Measurements from ENCODE around the gene GEMIN5.

GEMIN5 gene

GRCh38 chr5:154844809-154845208, 93.2 kb downstream of the GEMIN5 start:
- DNase-seq = no peak

DNA sequence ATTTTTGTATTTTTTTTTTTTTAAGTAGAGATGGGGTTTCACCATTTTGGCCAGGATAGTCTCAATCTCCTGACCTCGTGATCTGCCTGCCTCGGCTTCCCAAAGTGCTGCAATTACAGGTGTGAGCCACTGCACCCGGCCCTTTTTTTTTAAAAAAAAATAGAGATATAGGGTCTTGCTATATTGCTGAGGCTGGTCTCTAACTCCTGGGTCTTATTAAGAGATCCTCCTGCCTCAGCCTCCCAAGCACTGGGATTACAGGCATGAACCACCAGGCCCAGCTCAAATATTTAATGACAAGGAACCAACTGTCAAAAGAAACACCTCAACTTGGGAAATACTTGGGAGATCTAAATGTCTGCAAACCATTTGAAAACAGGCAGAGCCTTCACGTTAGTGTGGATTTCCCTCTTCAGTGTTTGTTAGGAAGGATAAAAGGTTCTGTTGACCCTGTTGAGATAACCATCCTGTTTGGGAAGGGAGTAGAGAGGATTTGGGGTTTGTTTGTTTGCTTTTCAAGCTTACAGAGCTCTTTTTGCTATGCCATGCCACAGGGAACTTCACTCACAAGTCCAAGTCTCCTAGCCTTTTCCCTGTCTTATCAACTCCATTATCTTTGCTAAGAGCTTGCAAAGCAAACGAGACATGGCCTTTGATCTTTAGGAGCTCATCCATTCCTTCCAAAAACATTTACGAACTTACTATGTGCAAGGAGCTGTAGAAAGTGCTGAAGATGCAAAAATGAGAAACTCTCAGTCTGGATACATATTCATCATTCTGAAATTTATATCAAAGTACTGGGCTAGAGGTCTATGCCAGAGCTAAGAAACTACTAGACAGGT, 95.1 kb downstream of the GEMIN5 start:
- no peak for DNase-seq

DNA sequence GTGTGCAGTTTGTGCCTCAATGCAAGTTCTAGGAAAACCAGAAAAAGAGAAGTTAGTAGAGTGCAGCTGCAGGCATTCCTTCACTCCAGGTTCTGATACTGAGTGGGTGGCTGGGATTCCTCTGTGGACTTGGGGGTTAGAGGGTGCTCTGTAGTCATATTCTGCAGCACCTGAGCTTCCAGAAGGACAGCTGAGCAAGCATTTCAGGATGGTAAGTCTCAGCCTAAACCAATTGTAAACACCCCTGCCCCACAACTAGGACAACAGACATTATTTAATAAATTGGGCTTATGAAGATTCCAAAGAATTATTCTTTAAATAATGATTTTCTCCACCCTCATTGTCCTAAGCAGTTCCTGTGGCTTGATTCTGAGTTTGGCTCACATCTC, 96.7 kb downstream of the GEMIN5 start:
- no peak for DNase-seq

DNA sequence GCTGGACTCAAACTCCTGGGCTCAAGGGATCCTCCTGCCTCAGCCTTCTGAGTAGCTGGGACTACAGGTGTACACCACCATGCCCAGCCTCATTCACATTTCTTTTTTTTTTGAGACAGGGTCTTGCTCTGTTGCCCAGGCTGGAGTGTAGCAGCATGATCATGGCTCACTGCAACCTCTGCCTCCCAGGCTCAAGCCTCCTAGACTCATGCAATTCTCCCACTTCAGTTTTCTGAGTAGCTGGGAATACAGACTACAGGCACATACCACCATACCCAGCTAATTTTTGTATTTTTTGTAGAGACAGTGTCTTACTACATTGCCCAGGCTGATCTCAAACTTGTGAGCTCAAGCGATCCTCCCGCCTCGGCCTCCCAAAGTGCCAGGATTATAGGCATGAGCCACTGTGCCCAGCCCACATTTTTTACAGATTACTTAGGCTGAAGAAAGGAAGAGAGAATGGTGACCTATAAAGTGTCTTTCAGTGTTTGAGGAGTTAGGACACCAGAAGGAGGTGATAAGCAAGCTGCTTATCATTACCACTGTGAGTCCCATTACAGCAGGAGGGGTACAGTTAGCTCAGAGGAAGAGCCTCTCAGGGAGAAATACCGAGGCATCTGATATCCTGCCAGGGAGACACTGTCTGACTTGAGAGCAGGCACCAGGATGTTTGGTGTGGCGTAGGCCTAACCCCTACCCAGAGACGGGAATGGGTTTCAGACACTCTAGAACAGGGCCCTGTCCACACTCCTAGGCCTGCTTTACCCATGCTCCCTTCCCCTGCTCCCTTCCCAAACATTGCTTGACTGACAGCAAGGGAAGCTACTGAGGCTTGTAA, 97.4 kb downstream of the GEMIN5 start:
- DNase-seq = no peak

All from effector CD8-positive, alpha-beta T cell (primary cell).